Upper lobe of left lung (tissue), 4 donors: Measurements from ENCODE around the gene ESPNL.

Experiments
- EP300 ChIP-seq, 4 donors: sonication (generic); formaldehyde crosslinking; IDR thresholded peaks; one replicate each; pipeline ENCODE4 v1.5.1; 2017; ENCODE audit warnings: antibody characterized with exemption in 4 of 4, control low read depth in 2 of 4
- TF ChIP-seq, protein P1 (sequence below), 6 experiments: fragments of 450-650 bp in 4 of 6; fragments of 200-600 bp in 2 of 6; sonication (generic) in 2 of 6; IDR thresholded peaks; one replicate each; pipeline ENCODE4 v1.5.1; 2016 to 2019; ENCODE audit warnings: antibody characterized with exemption in 6 of 6

GRCh38 chr2:238100821-238101771, 956 bp downstream of the ESPNL start:
- TF ChIP-seq EP300 (IDR thresholded peaks at IDR 0.05): no peak
- TF ChIP-seq, protein P1, sequence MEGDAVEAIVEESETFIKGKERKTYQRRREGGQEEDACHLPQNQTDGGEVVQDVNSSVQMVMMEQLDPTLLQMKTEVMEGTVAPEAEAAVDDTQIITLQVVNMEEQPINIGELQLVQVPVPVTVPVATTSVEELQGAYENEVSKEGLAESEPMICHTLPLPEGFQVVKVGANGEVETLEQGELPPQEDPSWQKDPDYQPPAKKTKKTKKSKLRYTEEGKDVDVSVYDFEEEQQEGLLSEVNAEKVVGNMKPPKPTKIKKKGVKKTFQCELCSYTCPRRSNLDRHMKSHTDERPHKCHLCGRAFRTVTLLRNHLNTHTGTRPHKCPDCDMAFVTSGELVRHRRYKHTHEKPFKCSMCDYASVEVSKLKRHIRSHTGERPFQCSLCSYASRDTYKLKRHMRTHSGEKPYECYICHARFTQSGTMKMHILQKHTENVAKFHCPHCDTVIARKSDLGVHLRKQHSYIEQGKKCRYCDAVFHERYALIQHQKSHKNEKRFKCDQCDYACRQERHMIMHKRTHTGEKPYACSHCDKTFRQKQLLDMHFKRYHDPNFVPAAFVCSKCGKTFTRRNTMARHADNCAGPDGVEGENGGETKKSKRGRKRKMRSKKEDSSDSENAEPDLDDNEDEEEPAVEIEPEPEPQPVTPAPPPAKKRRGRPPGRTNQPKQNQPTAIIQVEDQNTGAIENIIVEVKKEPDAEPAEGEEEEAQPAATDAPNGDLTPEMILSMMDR (IDR thresholded peaks at IDR 0.05): no peak
